ENCODE measurements around the gene PLCG2. TPM values are rescaled to one million over a fixed set of nuclear protein-coding genes. Genes with fewer than 3 reads are reported as not detected.
A peak's percentile ranks its signal among the peaks of the same experiment; 100 is the strongest.
"Not testable (repeated sequence)": the region's sequence is repeated elsewhere in the genome, so short reads cannot be mapped to it uniquely, and the experiment has no call there.

The PLCG2 gene
- total RNA-seq, 1 donor from 2014 or later, result 33.0 TPM

GRCh38 chr16:81752876-81753227 lies 26.2 kb upstream of the PLCG2 start:
- DNase-seq (ENCODE audit: low spot score), result no peak

DNA sequence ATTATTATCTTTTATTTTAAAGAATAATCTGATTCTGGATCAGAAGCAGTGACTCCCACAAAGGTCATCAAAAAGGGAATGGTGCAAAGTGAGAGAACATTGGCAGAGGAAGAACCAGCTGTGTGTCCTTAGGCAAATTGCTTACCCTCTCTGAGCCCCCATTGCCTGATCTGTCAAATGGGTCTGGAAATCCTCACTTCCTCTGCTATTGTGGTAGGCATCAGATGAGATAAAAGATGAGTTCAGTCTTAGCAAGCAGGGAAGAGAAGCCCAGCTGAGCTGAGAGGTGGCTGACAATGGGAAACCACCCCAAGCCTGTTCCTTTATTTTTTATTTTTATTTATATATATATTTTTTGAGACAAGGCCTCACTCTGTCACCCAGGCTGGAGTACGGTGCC lies 24.2 kb upstream of the PLCG2 start:
- no peak for DNase-seq (ENCODE audit: low spot score)

DNA sequence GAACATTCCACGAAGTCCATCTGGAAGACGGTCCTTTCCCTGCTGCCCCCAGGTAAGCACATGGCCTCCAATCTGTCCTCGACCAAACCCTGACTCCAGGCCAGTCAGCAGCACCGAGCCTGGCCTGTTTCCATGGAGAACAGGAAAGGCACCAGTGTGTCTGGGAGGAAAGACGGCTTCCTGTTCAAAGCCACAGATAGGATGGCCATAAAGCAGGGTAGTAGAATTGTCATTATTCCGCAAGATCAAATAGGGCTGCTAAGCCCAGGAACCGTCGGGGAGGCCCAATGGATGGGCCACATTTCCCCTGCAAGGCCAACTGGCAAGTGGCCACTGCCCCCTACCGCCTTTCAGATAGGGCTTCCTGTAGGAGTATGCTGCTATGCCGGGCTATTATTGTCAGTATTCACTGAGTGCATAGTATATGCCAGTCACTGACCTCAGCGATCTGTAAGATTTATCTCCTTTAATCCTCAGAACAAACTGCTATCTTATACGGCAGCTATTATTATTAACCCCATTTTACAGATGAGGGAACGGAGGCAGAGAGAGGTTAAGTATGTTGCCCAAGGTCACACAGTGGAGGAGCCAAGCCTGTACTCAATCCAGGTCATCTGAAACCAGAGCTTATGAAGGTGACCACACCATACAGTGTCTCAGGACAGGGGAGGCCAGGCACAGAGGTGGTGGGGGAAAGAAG lies 23.0 kb upstream of the PLCG2 start:
- no peak for DNase-seq (ENCODE audit: low spot score)

- no peak for DNase-seq (ENCODE audit: low spot score)
Observed at GRCh38 chr16:81756615-81757356, 22.3 kb upstream of the PLCG2 start.

DNA sequence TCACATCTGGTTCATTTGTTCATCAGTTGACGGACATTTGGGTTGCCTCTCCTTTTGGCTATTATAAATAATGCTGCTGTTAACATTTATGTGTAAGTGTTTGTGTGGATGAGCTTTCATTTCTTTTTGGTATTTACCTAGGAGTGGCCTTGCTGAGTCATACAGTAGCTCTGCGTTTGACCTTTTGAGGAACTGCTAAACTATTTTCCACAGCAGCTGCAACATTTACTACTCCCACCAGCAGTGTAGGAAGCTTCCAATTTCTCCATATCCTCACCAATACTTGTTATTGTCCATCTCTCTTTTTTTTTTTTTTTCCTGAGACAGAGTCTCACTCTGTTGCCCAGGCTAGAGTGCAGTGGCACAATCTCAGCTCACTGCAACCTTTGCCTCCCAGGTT lies 20.7 kb upstream of the PLCG2 start:
- no peak for DNase-seq (ENCODE audit: low spot score)

GRCh38 chr16:81762322-81762721 lies 16.8 kb upstream of the PLCG2 start:
- DNase-seq (ENCODE audit: low spot score), result not testable (repeated sequence)

DNA sequence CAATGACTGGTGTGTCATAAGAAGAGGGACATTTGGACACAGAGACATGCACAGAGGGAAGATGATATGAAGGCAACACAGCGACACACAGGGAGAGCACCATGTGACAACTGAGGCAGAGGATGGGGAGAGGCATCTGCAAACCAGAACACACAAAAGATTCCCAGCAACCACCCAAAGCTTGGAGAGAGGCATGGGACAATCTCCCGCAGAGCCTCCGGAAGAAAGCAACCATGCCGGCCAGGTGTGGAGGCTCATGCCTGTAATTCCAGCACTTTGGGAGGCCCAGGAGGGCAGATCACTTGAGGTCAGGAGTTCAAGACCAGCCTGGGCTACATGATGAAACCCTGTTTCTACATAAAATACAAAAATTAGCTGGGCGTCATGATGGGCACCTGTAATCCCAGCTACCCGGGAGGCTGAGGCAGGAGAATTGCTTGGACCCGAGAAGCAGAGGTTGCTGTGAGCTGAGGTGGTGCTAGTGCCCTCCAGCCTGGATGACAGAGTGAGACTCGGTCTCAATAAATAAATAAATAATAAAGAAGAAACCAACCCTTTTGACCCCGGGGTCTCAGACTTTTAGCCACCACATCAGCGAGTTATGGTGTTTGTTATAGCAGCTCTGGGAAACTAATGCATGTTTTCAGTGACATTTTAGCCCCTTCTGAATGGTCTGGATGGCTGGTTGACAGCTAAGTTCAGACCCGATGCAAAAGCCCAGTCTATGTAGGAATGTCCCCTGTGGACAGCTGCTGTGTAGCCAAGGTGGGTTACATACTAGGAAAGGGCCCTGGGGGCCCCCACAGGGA lies 13.8 kb upstream of the PLCG2 start:
- peak; percentile 91 for DNase-seq (ENCODE audit: low spot score)

GRCh38 chr16:81765969-81766368 lies 13.1 kb upstream of the PLCG2 start:
- DNase-seq (ENCODE audit: low spot score), result no peak

DNA sequence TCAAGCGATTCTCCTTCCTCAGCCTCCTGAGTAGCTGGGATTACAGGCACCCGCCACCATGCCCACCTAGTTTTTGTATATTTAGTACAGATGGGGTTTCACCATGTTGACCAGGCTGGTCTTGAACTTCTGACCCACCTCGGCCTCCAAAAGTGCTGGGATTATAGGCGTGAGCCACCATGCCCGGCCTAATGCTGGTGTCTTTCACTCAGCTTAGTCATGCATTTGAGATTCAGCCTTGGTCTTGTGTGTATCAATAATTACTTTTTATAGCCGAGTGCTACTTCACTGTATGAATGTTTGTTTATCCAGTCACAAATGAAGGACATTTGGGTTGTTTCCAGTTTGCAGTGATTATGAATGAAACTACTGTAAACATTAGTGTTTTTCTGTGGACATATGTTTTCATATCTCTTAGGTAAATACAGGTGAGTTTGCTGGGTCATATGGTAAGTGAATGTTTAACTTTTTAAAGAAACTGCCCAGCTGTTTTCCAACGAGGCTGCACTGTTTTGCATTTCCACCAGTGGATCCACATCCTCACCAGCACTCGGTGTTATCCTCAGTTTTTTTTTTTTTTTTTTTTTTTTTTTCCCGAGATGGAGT lies 11.0 kb upstream of the PLCG2 start:
- no peak for DNase-seq (ENCODE audit: low spot score)

DNA sequence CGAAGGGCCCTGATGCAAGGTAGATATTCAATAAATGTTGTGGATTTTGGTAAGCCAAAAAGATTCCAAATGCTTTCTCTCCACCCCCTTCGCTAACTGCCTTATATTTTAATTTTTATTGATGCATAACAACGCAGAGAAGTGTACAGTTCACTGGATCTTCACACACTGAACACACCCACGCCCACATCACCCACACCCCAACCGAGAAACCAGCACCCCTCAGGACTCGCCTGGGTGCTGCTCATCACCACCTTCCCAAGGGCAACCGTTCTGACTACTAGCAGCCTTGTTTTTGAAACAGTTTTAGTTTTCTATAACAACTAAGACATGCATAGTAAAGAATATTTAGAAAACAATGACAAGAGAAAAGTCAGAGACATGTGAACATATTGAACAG lies 9.1 kb upstream of the PLCG2 start:
- DNase-seq (ENCODE audit: low spot score), result no peak

DNA sequence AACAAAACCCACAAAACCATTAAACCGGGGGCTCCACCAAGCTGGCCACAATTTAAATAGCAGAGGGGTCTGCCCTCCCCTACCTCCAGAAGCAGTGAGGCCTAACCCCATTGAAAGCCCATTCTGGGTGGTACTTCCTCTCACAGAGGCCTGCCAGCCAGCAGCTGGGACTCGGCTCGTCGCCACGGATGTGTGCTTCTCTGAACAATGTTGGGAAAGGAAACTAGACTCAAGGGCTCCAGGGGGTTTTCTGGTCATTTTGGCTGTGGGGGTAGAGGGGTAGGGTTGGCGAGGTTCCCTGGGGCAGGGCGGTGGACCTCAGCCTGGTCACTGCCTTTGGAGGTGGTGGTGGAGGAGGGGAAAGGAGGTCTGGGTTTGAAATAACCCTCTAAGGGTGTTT lies 4.7 kb upstream of the PLCG2 start:
- DNase-seq (ENCODE audit: low spot score), result no peak

GRCh38 chr16:81775570-81775969 lies 3.5 kb upstream of the PLCG2 start:
- DNase-seq (ENCODE audit: low spot score), result no peak

DNA sequence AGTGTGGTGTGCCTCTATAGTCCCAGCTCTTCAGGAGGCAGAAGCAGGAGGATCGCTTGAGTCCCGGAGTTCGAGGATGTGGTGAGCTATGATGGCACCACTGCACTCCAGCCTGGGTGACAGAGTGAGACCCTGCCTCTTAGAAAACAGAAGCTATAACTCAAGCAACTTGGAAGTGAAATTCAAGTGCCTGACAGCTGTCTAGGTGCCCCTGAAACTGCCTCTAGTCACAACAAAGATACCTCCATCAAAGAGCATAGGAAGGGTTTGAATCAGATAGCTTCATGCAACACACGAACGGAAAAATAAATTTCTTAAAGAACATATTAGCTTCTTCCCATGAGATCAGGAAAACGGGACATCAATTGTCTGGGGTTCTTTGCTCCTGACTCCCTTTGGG lies 860 bp upstream of the PLCG2 start:
- DNase-seq (ENCODE audit: low spot score), result no peak

GRCh38 chr16:81779536-81780320 lies 637 bp downstream of the PLCG2 start:
- no peak for DNase-seq (ENCODE audit: low spot score)

DNA sequence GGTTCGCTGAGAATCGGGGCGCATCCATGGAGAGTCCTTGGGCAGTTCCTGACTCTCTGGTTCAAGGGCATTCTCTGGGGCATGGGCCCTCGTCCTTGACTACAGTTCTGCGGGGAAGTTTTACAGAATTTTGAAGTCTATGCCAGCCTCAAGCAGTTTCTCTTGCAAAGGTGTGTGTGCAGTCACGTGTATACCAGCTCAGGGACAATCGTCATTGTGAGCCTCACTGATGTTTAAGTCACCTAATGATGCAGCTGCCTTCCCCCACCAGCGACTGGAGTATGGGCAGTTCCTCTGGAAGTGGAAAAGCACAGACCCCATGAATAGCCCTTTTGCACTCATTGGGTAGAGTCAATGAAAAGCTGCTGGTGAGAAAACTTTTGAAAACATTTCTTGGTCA lies 1.3 kb downstream of the PLCG2 start:
- DNase-seq (ENCODE audit: low spot score), result no peak

DNA sequence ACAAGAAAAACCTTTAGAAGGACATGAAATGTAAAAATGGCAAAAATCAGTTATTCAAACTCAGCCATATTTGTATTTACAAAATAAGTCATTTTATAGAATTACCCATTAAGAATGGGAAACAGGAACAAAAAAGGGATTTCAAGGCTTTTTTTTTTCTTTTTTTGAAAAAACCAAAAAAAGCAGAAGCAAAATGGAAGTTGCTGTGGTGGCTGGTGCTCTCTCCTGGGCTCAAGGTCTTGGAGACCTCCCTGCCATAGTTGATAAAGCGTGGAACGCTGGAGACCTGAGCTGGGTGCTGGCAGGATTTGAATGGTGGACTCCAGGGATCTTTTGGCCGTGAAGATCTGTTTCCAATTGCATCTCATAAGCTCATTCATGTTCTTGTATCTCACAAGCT lies 3.1 kb downstream of the PLCG2 start:
- DNase-seq (ENCODE audit: low spot score), result no peak

- no peak for DNase-seq (ENCODE audit: low spot score)
Observed at GRCh38 chr16:81784072-81784795, 5.1 kb downstream of the PLCG2 start.

DNA sequence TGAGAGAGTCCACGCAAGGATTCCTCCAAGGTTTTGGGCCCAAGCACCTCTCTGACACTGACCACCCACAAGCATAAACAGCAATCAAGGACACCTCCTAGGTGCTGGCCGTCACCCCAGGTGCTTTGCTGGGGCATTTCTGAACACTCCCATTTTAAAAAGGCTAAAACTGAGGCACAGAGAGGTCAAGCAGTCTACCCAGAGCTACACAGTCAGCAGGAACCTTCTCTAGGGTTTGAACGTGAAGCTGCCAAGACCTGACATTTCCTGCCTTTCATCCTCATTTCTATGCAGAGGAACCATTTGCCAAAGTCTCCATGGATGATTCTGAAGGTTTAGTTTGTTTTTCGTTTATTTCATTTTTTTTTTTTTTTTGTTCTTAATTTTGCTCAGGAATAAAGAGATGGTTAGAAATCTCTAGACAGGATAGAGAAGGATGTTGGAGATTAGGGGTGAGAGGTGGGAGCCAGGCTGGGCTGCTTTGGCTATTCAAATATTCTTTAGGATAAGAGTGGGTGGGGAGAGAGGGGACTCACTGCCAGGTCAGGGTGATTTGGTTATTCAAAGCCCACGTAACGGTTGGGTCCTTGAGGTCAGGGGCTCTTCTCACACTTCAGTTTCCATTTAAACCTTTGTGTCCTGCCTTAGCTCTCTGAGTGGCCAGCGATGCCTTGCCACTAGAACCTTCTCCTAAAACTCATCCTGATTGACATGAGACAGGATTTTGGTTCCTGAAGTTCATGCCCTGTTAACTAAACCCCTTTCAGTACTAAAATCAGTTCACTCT lies 6.2 kb downstream of the PLCG2 start:
- DNase-seq (ENCODE audit: low spot score), result no peak

- DNase-seq (ENCODE audit: low spot score), result no peak
Observed at GRCh38 chr16:81786321-81786720, 7.2 kb downstream of the PLCG2 start.

GRCh38 chr16:81786868-81787267 lies 7.8 kb downstream of the PLCG2 start:
- DNase-seq (ENCODE audit: low spot score), result no peak
